Measurements from ENCODE around the gene FBRS. TPM values are rescaled to one million over a fixed set of nuclear protein-coding genes. Genes with fewer than 3 reads are reported as not detected.

The FBRS gene
- total RNA-seq, 1 donor from 2014 or later = 75.0 TPM

Other genes starting within 250 kb of the FBRS start
- 31.0 and 36.5 TPM in 2 replicates for gene DCTPP1, start 228.4 kb upstream of the FBRS start, total RNA-seq
- 37.0 and 38.2 TPM in 2 replicates for gene SEPHS2, start 212.6 kb upstream of the FBRS start, total RNA-seq
- gene ITGAL, start 185.7 kb upstream of the FBRS start, total RNA-seq = 0.23 TPM in 1 of 2 replicates, not detected in the other
- 23.1 and 26.6 TPM in 2 replicates for gene ZNF768, start 131.9 kb upstream of the FBRS start, total RNA-seq
- gene ZNF747, start 123.6 kb upstream of the FBRS start, total RNA-seq = 5.2 and 6.6 TPM in 2 replicates
- 6.9 and 8.5 TPM in 2 replicates for gene ZNF764, start 100.1 kb upstream of the FBRS start, total RNA-seq
- 5.4 and 5.9 TPM in 2 replicates for gene ZNF688, start 86.7 kb upstream of the FBRS start, total RNA-seq
- 9.3 and 9.7 TPM in 2 replicates for gene ZNF785, start 72.7 kb upstream of the FBRS start, total RNA-seq
- gene ZNF689, start 48.0 kb upstream of the FBRS start, total RNA-seq = 7.5 and 7.9 TPM in 2 replicates
- gene PRR14, start 7.5 kb upstream of the FBRS start, total RNA-seq = 27.3 and 32.1 TPM in 2 replicates
- gene SRCAP, start 40.7 kb downstream of the FBRS start, total RNA-seq = 48.2 and 50.4 TPM in 2 replicates
- 31.1 and 34.2 TPM in 2 replicates for gene PHKG2, start 90.0 kb downstream of the FBRS start, total RNA-seq
- 4.0 and 4.1 TPM in 2 replicates for gene CFAP119, start 103.6 kb downstream of the FBRS start, total RNA-seq
- 85.4 and 94.6 TPM in 2 replicates for gene RNF40, start 103.9 kb downstream of the FBRS start, total RNA-seq
- 17.4 and 17.6 TPM in 2 replicates for gene ZNF629, start 128.8 kb downstream of the FBRS start, total RNA-seq
- 37.7 and 40.7 TPM in 2 replicates for gene BCL7C, start 235.6 kb downstream of the FBRS start, total RNA-seq
- 5.2 and 5.9 TPM in 2 replicates for gene CTF1, start 238.2 kb downstream of the FBRS start, total RNA-seq

Measured in astrocyte (in vitro differentiated cells and primary cell).